HG03432 (cell line): ENCODE measurements around the gene SNPH.

ENCODE experiments used
- ATAC-seq: cut with Tn5 transposase; IDR thresholded peaks from one replicate; pipeline ENCODE4 v1.9.1; 2021; ENCODE audit warnings: mild to moderate bottlenecking, moderate library complexity; ENCODE audit not compliant: unreplicated experiment

SNPH gene

GRCh38 chr20:1323256-1323655 lies 57.2 kb downstream of the SNPH start:
- no peak for ATAC-seq

GRCh38 chr20:1323830-1324597 lies 57.9 kb downstream of the SNPH start:
- ATAC-seq: no peak

- ATAC-seq: no peak
Measured at GRCh38 chr20:1324598-1325172, 58.6 kb downstream of the SNPH start.

GRCh38 chr20:1325173-1326030 lies 59.3 kb downstream of the SNPH start:
- peak; percentile 84 for ATAC-seq

GRCh38 chr20:1326031-1326930 lies 60.2 kb downstream of the SNPH start:
- ATAC-seq: no peak

GRCh38 chr20:1327241-1327653 lies 61.2 kb downstream of the SNPH start:
- no peak for ATAC-seq

- ATAC-seq: no peak
Measured at GRCh38 chr20:1327827-1328679, 62.0 kb downstream of the SNPH start.

GRCh38 chr20:1328680-1329330 lies 62.7 kb downstream of the SNPH start, which contains the start of gene SDCBP2:
Gene SDCBP2 (minus strand): TSS chr20:1329139. CDS start chr20:1320416, 8,723 bp downstream.
- ATAC-seq: no peak

- peak; percentile 54 for ATAC-seq
Measured at GRCh38 chr20:1330075-1330830, 64.2 kb downstream of the SNPH start.

GRCh38 chr20:1331101-1331500 lies 65.0 kb downstream of the SNPH start:
- ATAC-seq: no peak

- no peak for ATAC-seq
Measured at GRCh38 chr20:1331801-1332453, 65.8 kb downstream of the SNPH start.

GRCh38 chr20:1332749-1333300 lies 66.7 kb downstream of the SNPH start:
- ATAC-seq: no peak

- no peak for ATAC-seq
Measured at GRCh38 chr20:1333462-1334369, 67.6 kb downstream of the SNPH start.

GRCh38 chr20:1334370-1334731 lies 68.3 kb downstream of the SNPH start:
- no peak for ATAC-seq

GRCh38 chr20:1334761-1335160 lies 68.7 kb downstream of the SNPH start:
- ATAC-seq: no peak

GRCh38 chr20:1335961-1336698 lies 70.0 kb downstream of the SNPH start:
- ATAC-seq: no peak
